Inflammatory macrophage treated with lipopolysaccharide for 4 hours (primary cell): ENCODE data around the gene TMEM165.

ENCODE experiments used
- DNase-seq: peaks from one replicate; pipeline ENCODE4 v3.0.0-alpha.2; 2020

Gene TMEM165

GRCh38 chr4:55409468-55410171, 13.9 kb downstream of the TMEM165 start:
- DNase-seq, result peak; percentile 23

- DNase-seq, result no peak
Observed at GRCh38 chr4:55410431-55410830, 14.7 kb downstream of the TMEM165 start.

GRCh38 chr4:55411621-55412020, 15.9 kb downstream of the TMEM165 start:
- no peak for DNase-seq

GRCh38 chr4:55416176-55416575, 20.4 kb downstream of the TMEM165 start:
- DNase-seq, result no peak

- no peak for DNase-seq
Observed at GRCh38 chr4:55424791-55425190, 29.0 kb downstream of the TMEM165 start.

GRCh38 chr4:55431710-55432336, 36.1 kb downstream of the TMEM165 start:
- DNase-seq, result no peak

- DNase-seq, result peak; percentile 27
Observed at GRCh38 chr4:55435141-55435841, 39.5 kb downstream of the TMEM165 start.

- DNase-seq, result no peak
Observed at GRCh38 chr4:55437356-55437796, 41.6 kb downstream of the TMEM165 start.

- no peak for DNase-seq
Observed at GRCh38 chr4:55437823-55438222, 42.1 kb downstream of the TMEM165 start.

GRCh38 chr4:55438314-55438713, 42.6 kb downstream of the TMEM165 start:
- DNase-seq, result no peak

- no peak for DNase-seq
Observed at GRCh38 chr4:55439023-55439422, 43.3 kb downstream of the TMEM165 start.

GRCh38 chr4:55440786-55441185, 45.0 kb downstream of the TMEM165 start:
- DNase-seq, result no peak

- no peak for DNase-seq
Observed at GRCh38 chr4:55442541-55442940, 46.8 kb downstream of the TMEM165 start.

GRCh38 chr4:55444827-55445226, 49.1 kb downstream of the TMEM165 start:
- DNase-seq, result no peak

GRCh38 chr4:55445921-55446577, 50.3 kb downstream of the TMEM165 start:
- DNase-seq, result peak; percentile 50

- no peak for DNase-seq
Observed at GRCh38 chr4:55446578-55446922, 50.8 kb downstream of the TMEM165 start.

GRCh38 chr4:55447108-55447708, 51.5 kb downstream of the TMEM165 start:
- DNase-seq, result no peak

GRCh38 chr4:55447831-55448230, 52.1 kb downstream of the TMEM165 start:
- DNase-seq, result no peak

- DNase-seq, result no peak
Observed at GRCh38 chr4:55450566-55450965, 54.8 kb downstream of the TMEM165 start.

- no peak for DNase-seq
Observed at GRCh38 chr4:55458164-55458563, 62.4 kb downstream of the TMEM165 start.

- no peak for DNase-seq
Observed at GRCh38 chr4:55458611-55459010, 62.9 kb downstream of the TMEM165 start.

- peak; percentile 29 for DNase-seq
Observed at GRCh38 chr4:55466001-55466400, 70.2 kb downstream of the TMEM165 start.

- peak; percentile 8 for DNase-seq
Observed at GRCh38 chr4:55468724-55469123, 73.0 kb downstream of the TMEM165 start.
